HG03159 (cell line): ENCODE data around the gene CCDC159.

Experiments used
- ATAC-seq: cut with Tn5 transposase; IDR thresholded peaks from one replicate; pipeline ENCODE4 v1.9.1; 2021; ENCODE audit warnings: mild to moderate bottlenecking, moderate library complexity; ENCODE audit not compliant: unreplicated experiment

The CCDC159 gene

GRCh38 chr19:11387162-11388034 is 41.1 kb downstream of the CCDC159 start:
- no peak for ATAC-seq

- ATAC-seq: no peak
Measured at GRCh38 chr19:11390359-11390758, 44.0 kb downstream of the CCDC159 start.

GRCh38 chr19:11390933-11391680 is 44.8 kb downstream of the CCDC159 start:
- no peak for ATAC-seq

GRCh38 chr19:11397089-11397610 is 50.8 kb downstream of the CCDC159 start:
- ATAC-seq: no peak

- no peak for ATAC-seq
Measured at GRCh38 chr19:11399667-11400066, 53.3 kb downstream of the CCDC159 start.

- no peak for ATAC-seq
Measured at GRCh38 chr19:11400798-11401197, 54.5 kb downstream of the CCDC159 start.

GRCh38 chr19:11401808-11402543 is 55.7 kb downstream of the CCDC159 start:
- ATAC-seq: no peak
